NCI-H446 (cell line): ENCODE measurements around the gene PCP4L1.

ENCODE experiments used
- DNase-seq, 2 experiments: peaks; one replicate each; lab custom pipeline; 2025; lab: John Stamatoyannopoulos, UW

Gene PCP4L1

GRCh38 chr1:161267321-161267720, 8.8 kb downstream of the PCP4L1 start:
- DNase-seq: no peak

GRCh38 chr1:161273402-161273801, 14.9 kb downstream of the PCP4L1 start:
- no peak for DNase-seq

GRCh38 chr1:161274874-161275273, 16.3 kb downstream of the PCP4L1 start:
- no peak for DNase-seq

- DNase-seq: no peak
These were observed 24.4 kb downstream of the PCP4L1 start for GRCh38 chr1:161282991-161283390.

GRCh38 chr1:161285113-161285512, 26.6 kb downstream of the PCP4L1 start:
- DNase-seq: no peak

- no peak for DNase-seq
These were observed 27.0 kb downstream of the PCP4L1 start for GRCh38 chr1:161285521-161285920.

- no peak for DNase-seq
These were observed 29.0 kb downstream of the PCP4L1 start for GRCh38 chr1:161287482-161288054.

GRCh38 chr1:161290779-161291178, 32.2 kb downstream of the PCP4L1 start:
- no peak for DNase-seq

- no peak for DNase-seq
These were observed 38.9 kb downstream of the PCP4L1 start for GRCh38 chr1:161297415-161297814.

- no peak for DNase-seq
These were observed 39.6 kb downstream of the PCP4L1 start for GRCh38 chr1:161298116-161298515.

GRCh38 chr1:161299347-161299746, 40.8 kb downstream of the PCP4L1 start:
- DNase-seq: no peak

GRCh38 chr1:161300478-161300877, 41.9 kb downstream of the PCP4L1 start:
- DNase-seq: no peak

GRCh38 chr1:161304927-161305866, 46.7 kb downstream of the PCP4L1 start:
- DNase-seq: no peak

- DNase-seq: no peak
These were observed 47.4 kb downstream of the PCP4L1 start for GRCh38 chr1:161305867-161306519.

GRCh38 chr1:161307230-161307768, 48.8 kb downstream of the PCP4L1 start:
- DNase-seq: peak in 1 of 2 experiments; percentile 31

- DNase-seq: no peak
These were observed 49.5 kb downstream of the PCP4L1 start for GRCh38 chr1:161307892-161308638.

GRCh38 chr1:161309868-161310267, 51.3 kb downstream of the PCP4L1 start, which contains the start of gene MPZ:
TSS of gene MPZ (minus strand) at chr1:161309968. CDS start at chr1:161309905, 63 bp downstream.
- DNase-seq: no peak

- DNase-seq: no peak
These were observed 53.1 kb downstream of the PCP4L1 start for GRCh38 chr1:161311595-161312181.

- DNase-seq: no peak
These were observed 55.1 kb downstream of the PCP4L1 start for GRCh38 chr1:161313554-161314200.

- peak; percentile 76 to 92 for DNase-seq
These were observed 55.8 kb downstream of the PCP4L1 start, which contains the start of gene SDHC for GRCh38 chr1:161314201-161314981. TSS of gene SDHC (plus strand) at chr1:161314381. CDS start at chr1:161314406, 25 bp downstream.
